Stimulated activated CD4-positive, alpha-beta T cell treated with anti-CD3 and anti-CD28 coated beads, Interleukin-1b, Interleukin-23, amount 100 ng/mL, for 48 hours (primary cell): ENCODE data around the gene NEURL2.
A peak's percentile ranks its signal among the peaks of the same experiment; 100 is the strongest.
"Not testable (repeated sequence)": the region's sequence is repeated elsewhere in the genome, so short reads cannot be mapped to it uniquely, and the experiment has no call there.

Experiments used
- DNase-seq: peaks from one replicate; pipeline ENCODE4 v3.0.0-alpha.2; 2020

NEURL2 gene, protein sequence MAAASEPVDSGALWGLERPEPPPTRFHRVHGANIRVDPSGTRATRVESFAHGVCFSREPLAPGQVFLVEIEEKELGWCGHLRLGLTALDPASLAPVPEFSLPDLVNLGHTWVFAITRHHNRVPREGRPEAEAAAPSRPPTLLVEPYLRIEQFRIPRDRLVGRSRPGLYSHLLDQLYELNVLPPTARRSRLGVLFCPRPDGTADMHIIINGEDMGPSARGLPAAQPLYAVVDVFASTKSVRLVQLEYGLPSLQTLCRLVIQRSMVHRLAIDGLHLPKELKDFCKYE

DNA sequence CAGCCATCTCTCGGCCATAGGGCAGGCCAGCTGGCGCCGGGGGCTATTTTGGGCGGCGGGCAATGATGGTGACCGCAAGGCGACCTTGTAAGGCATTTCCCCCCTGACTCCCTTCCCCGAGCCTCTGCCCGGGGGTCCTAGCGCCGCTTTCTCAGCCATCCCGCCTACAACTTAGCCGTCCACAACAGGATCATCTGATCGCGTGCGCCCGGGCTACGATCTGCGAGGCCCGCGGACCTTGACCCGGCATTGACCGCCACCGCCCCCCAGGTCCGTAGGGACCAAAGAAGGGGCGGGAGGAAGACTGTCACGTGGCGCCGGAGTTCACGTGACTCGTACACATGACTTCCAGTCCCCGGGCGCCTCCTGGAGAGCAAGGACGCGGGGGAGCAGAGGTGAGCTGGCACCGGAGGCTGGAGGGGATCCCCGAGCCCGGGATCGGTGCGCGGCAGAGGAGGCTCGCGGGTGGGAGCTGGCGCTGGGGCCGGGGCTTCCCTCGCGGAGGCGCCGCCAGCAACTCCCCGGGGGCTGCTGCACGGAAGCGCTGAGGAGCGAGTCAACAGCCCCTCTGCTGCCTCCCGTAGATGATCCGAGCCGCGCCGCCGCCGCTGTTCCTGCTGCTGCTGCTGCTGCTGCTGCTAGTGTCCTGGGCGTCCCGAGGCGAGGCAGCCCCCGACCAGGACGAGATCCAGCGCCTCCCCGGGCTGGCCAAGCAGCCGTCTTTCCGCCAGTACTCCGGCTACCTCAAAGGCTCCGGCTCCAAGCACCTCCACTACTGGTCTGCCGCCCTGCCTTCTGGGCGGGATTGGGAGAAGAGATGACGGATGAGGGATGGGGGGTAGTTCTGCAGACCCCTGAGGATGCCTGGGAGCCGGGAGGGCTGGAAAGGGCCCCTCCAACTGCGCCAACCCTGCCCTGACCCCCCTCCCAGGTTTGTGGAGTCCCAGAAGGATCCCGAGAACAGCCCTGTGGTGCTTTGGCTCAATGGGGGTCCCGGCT is at the start of gene NEURL2, which contains the start of gene CTSA:
Gene NEURL2 (minus strand): TSS at position 224 of the 999 bp plus-strand sequence. CDS start 217 bp downstream, at position 7.
Gene CTSA (plus strand): TSS at position 351 of the 999 bp plus-strand sequence. CDS start 234 bp downstream, at position 585.
- peak; percentile 86 for DNase-seq

DNA sequence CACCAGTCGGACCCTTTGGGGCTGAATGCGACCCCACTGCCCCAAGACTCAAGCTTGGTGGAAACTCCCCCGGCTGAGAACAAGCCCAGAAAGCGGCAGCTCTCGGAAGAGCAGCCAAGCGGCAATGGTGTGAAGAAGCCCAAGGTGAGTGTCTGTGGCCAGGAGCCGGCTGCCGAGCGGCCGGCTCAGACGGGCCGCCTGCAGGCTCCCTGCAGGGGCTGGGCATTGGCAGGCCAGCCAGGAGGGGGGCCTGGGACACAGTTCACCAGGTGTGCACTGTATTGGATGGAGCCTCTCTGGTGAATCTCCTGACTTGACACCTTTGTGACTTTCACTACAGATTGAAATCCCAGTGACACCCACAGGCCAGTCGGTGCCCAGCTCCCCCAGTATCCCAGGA is 49.5 kb upstream of the NEURL2 start:
- DNase-seq = no peak

DNA sequence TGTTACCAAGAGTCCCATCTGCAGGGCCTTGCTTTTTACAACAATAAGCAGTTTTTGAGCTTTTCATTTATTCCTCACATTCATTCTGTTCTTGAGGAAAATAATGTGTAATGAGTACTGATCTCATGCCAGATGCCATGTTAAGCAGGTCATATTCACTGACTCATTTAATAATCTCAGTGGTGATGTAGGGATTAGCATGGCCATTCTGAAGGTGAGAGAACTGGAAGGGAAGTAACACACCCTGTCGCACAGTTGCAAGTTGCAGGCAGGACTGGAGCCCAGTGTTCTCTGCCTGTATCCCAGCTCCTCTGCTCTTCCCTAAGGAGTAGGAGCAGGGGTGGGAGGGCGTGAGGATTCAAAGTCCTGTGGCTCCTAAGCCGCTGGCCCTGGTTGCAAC is 49.0 kb upstream of the NEURL2 start:
- no peak for DNase-seq

DNA sequence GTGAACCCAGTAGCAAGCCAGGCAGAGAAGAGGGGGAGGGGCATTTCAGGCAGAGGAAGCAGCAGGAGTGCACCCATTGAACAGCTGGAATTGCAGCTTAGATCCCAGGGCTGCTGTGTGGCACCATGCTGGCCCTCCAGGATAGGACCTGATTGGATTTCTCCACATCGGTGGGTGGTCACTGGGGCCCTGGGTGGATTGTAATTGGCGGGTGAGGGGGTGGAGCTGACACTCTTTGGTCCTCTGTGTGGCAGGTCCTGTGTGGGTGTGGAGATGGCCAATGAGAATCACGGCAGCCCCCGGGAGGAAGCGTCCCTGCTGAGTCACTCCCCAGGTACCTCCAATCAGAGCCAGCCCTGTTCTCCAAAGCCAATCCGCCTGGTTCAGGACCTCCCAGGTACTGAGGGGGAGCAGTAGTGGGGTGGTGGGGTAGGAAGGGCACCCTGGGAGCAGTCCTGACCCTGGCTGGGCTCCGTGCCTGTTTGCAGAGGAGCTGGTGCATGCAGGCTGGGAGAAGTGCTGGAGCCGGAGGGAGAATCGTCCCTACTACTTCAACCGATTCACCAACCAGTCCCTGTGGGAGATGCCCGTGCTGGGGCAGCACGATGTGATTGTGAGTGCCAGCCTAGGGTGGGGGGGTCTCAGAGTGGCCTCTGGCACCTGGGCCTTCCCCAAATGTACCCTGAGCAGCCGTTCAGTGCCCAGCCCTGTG is 47.9 kb upstream of the NEURL2 start:
- DNase-seq = no peak

DNA sequence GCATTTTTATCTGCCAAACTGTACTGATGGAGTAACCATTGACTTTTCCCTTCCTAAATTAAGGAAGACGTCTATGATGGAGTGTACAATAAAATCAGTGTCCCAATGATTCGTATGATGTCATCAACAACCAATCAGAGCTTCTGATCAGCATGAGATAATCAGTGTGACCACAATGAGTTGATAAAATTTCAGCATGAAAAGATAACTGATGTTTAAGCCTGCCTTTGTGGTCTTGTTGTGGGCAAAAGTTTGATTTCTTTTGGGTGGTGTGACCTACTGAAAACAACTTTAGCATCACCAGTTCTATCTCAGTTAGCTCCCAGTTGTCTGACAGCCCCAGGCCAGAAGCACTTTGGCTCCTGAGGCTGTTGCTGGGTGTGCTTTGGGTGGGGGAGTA is 46.8 kb upstream of the NEURL2 start:
- no peak for DNase-seq

DNA sequence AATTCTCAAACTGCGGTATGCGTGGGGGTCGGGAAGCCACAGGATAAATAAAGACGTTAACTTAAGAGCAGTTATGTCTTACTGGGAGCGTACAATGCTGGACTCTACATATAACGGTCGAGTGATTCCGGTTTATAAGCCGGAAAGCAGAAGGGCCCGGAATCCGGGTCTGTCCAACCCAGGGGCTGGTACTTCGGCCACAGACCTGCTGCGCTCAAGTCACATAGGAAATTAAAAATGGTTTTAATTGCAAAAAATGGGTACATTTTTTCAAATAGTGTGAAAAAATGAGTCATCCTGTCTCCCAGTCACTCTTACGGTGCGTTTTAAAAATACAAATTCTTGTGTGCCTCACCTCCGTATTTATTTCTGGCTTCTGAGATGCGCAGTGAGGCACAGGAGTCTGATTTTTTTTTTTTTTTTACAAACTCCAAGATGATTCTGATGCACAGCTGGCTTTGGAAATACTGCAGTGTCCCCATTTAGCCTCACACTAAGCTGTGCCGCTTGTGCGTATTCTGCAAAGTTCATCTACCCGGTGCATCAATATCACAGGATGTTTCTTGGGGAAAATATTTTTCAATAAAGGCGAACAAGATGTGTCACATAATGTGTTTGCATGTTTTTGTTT is 44.5 kb upstream of the NEURL2 start:
- no peak for DNase-seq

DNA sequence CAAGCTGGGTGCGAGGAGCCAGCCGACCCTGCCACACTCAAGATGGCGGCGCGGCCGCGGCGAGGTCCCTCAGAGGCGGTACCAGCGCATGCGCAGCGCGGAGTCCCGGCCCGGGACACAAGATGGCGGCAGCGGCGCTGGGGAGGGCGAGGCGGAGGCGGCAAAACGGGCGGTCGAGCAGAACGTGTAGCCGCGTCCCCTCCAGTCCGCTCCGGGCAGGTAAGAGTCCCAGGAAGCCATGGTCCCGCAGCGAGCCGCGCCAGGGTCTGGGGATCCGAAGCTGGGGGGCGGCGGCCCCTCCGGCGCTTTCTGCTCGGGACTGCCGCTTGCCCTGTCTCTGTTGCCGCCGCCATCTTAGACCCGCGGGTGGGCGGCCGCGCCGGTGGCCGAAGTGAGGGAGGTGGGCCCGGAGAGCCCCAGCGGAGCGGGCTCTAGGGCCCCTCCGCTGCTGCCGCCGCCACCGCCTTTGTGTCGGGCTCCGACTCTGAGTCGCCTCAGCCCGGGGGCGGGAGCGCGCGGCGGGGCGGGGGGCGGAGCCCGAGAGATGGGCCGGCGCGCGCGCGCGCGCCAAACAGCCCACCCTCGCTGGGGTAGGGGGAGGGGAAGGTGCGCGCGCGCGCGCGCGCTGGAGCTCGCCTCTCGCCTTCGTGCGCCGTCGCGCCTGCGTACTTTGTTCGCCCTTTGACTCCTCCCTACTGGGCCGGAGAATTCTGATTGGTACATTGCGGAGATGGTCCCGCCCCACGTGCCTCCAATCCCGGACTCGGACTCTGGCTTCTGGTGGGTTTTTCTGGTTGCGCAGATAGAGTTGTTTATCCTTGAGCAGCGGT is 43.8 kb upstream of the NEURL2 start, which contains the start of gene PCIF1:
Gene PCIF1 (plus strand): TSS at position 98 of the 830 bp plus-strand sequence. CDS start 4,317 bp downstream, outside the sequence.
- DNase-seq = peak; percentile 98

DNA sequence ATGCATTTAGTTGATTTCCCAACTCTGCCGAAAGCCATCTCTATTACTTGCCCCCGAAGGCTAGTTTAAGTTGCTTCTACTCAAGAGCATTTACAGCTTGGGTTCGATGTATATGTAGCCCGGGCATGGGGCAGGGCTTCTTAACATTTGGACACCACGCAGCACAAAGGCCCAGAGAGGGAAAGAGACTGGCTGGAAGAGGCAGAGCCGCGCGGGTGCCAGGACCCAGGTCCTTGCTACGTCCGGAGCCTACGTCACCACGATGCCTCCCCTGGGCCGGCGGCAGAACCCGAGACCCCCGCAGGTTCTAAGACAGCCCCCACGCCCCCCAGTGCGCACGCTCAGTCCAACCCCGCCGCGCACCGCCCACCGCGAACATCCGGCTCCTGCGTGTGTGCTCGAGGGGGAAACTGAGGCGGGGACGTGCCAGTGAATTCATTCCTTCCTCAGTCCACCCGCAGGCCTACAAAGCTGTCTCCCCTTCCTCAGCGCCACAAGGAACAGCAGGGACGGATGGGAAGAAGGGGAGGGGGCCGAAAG is 43.1 kb upstream of the NEURL2 start:
- DNase-seq = peak; percentile 37

DNA sequence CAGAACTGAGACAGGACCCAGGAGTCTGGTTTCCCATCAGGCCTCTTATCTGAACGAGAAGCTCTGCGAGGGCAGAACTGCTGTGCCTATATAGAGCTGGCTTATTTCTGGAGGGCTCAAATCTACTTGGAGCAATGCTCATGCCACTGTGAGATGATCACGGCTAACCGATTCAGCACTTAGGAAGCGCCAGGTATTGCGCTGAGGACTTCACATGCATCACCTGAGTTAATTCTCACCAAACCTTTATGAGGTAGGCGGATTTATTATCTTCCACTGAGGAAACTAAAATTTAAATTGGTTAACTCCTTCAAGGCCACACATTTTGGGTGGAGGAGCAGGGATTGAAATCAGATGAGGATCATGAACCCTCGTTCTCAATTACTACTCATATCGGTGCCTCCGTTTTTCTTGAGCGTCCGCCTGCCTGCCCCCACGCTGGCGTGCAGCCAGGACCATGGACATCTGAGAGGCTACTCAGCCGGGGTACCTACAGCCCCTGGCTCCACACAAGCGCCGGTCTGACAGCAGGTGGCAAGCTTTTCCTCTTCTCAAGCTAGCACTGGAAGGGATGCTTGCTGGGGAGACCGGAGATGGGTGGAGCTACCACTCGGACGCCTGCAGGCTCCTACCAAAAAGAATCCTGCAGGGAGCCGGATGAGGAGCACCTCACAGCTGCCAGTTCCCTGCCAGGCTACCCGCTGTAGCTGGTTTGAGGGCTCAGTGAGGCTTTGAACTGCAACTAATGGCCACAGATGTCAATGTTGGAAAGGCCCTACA is 42.4 kb upstream of the NEURL2 start:
- DNase-seq = peak; percentile 63

DNA sequence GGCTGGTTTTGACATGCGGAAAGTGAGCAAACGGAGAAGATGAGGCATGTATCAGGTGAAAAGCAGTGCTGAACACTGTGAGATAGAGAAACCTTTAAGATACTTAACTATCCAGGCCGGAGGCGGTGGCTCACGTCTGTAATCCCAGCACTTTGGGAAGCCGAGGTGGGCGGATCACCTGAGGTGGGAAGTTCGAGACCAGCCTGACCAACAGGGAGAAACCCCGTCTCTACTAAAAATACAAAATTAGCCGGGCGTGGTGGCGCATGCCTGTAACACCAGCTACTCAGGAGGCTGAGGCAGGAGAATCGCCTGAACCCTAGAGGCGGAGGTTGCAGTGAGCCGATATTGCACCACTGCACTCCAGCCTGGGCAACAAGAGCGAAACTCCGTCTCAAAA is 40.7 kb upstream of the NEURL2 start:
- not testable (repeated sequence) for DNase-seq

DNA sequence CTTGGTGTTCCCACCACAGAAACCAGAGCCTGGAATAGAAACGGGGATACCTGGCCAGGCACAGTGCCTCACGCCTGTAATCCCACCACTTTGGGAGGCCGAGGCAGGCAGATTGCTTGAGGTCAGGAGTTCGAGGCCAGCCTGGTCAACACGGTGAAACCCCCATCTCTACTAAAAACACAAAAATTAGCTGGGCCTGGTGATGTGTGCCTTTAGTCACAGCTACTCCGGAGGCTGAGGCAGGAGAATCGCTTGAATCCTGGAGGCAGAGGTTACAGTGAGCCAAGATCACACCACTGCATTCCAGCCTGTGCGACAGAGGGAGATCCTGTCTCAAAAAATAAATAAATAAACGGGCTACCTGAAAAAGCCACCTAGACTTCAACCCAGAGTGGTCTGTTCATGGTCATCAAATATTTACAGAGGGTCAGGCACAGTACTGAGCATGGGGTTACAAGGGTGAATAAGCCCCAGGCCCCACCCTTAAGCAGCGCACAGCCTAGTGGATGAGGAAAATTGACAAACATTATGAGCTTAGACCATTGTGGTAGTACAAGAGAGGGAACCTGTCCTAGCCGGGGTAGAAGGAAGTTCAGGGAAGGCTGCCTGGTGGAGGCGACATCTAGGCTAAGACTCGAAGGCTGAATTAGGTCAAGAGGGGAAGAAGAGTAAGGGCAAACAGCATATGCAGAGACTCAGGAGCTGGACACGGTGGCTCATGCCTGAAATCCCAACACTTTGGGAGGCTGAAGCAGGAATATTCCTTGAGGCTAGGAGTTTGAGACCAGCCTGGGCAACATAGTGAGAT is 36.3 kb upstream of the NEURL2 start:
- DNase-seq = no peak

DNA sequence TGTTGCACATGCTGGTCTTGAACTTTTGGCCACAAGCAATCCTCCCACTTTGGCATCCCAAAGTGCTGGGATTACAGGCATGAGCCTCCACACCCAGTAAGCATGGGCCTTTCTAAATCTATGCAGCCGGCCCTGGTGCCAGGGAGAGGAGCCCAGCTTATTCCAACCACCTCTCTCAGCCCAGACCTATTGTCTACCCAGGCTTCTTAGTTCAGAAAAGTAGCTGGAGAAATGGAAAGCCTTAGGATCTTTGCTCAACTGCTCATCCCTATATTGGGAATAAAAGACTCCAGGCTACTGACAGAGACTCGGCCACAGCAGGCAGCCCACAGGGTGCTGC is 35.7 kb upstream of the NEURL2 start:
- DNase-seq = no peak

DNA sequence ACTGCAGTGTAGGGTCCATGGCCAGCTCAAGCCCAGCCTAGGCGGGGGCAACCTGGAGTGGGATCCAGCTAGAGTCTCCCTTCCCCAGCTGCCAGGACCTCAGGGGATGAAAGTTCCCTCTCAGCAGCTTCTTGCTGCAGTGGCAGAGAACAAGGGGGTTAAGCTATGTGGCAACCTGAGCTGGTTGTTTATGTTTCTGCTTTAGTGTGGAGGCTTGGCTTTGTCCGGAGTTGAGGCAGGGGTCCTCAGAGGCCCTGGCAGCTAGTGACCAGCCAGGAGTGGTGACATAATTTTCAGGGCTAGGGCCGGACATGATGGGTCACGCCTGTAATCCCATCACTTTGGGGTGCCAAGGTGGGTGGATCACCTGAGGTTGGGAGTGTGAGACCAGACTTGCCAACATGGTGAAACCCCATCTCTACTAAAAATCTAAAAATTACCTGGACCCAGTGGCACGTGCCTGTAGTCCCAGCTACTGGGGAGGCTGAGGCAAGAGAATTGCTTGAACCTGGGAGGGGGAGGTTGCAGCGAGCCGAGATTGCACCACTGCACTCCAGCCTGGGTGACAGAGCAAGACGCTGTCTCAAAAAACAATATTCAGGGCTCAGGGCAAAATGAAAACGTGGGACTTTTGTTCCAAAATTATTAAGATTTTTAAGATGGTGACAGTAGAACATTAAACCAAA is 35.0 kb upstream of the NEURL2 start:
- no peak for DNase-seq

DNA sequence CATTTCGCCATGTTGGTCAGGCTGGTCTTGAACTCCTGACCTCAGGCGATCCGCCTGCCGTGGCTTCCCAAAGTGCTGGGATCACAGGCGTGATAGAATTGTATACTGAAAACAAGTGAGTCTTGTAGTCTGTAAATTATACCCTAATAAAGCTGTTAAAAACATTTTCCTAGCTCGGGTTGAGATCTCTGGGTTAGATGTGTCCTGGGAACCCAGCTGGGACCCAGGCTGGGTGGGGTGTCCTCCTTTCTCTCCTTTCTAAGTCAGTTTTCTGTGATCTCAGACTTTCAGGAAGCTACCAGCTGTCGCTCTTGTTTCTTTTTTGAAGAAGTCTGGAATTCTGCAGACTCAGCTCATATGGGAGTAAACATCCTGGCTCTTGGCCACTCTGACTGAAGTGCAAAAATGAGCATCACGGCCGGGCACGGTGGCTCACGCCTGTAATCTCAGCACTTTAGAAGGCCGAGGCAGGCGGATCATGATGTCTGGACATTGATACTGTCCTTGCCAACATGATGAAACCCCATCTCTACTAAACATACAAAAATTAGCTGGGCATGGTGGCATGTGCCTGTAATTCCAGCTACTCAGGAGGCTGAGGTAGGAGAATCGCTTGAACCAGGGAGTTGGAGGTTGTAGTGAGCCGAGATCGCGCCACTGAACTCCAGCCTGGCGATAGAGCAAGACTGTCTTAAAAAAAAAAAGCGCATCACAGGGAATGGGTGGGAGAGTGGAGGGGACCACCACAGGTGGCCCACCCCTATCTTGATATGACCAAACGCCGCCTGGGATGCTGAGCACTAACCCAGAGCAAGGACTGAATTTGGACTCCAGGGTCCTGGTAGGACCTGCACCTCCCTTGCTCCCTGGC is 33.6 kb upstream of the NEURL2 start:
- no peak for DNase-seq

DNA sequence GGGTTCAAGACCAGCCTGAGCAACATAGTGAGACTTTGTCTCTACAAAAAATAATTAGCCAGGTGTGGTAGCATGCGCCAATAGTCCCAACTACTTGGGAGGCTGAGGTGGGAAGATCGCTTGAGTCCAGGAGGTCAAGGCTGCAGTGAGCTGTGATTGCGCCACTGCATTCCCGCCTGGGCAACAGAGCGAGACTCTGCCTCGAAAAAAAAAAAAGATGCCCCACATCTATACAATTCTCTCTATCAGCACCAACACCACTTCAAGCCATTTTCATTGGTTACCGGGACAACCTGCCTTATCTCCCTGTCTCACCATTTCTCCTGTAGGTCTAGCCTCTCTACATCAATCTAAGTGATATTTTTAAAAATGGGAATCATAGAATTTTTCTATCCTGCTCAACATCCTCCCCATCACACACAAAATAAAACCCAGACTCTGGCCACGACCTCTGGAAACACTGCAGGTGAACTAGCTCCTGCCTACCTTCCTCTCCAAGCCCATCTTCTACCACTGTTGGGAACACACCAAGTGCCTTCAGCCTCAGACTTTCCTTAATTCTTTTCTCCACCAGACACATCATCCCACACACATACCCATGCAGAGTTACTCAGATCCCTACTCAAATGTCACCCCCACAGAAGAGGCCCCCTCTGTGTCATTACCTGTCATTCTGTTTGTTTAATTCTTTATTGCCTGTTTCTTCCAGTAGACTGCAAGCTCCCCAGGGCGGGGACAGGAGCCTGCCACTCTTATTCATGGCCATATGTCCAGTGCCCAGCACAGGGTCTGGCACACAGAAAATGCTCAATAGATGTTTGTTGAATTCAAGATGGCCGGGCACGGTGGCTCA is 30.6 kb upstream of the NEURL2 start:
- no peak for DNase-seq

DNA sequence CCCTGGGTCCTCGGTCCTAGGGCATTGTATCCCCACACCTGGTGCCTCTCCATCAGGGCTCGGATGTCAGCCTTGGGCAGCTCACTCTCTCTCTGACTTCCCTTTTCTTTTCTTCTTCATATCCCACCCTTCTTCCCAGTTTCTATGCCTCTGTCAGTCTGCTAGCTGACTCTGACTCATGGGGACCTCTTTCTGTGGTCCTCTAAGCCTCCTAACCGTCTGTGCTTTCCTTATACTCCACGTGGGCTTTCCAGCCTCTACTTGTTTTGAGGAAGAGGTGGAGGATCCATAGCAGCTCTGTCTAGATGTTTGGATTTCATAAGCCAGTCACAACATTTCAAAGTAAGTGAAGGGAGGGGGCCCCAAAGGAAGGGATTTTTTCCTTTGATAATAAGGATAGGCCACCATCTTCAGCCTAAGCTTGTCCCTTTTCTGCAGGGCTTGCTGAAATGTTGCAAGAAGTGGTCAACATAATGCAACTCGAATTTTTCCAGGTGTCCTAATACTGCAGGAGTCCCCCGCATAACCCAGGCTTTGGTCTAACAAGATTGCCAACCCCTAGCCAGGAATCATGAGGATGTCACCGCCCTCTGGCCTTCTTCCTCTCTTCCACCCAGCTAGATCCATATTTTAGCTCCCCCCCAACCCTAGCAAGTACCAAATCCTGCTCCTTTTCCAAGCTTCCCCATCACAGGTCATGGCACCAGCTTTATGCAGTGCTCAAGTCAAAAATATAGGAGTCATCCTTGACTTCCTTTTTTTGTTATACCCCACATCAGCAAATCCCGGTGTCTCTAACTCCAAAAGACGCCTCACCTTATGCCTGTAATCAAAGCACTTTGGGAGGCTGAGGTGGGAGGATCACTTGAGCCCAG is 29.7 kb upstream of the NEURL2 start:
- DNase-seq = no peak
